Pulmonary artery endothelial cell (primary cell): ENCODE results near the gene LHX3. TPM values are rescaled to one million over a fixed set of nuclear protein-coding genes. Genes with fewer than 3 reads are reported as not detected.
"Not testable (repeated sequence)": the region's sequence is repeated elsewhere in the genome, so short reads cannot be mapped to it uniquely, and the experiment has no call there.

Experiments used
- DNase-seq: peaks from one replicate; pipeline ENCODE4 v3.0.0-alpha.2; 2011; ENCODE audit warnings: low read depth, low spot score
- total RNA-seq: library from RNA; depleted of rRNA; stranded (reverse); fragments of >200 nt; gene quantifications from 2 replicates; pipeline ENCODE4 v1.2.3, GENCODE V29; 2014

Gene LHX3
- total RNA-seq, 1 donor from 2014 or later: not detected

- no peak for DNase-seq
Measured at GRCh38 chr9:136242248-136242647, 37.3 kb upstream of the LHX3 start.

GRCh38 chr9:136241542-136241941 lies 36.6 kb upstream of the LHX3 start:
- no peak for DNase-seq

GRCh38 chr9:136240941-136241340 lies 36.0 kb upstream of the LHX3 start:
- no peak for DNase-seq

- DNase-seq: no peak
Measured at GRCh38 chr9:136239983-136240330, 35.0 kb upstream of the LHX3 start.

- no peak for DNase-seq
Measured at GRCh38 chr9:136239135-136239982, 34.4 kb upstream of the LHX3 start.

- no peak for DNase-seq
Measured at GRCh38 chr9:136238342-136238732, 33.4 kb upstream of the LHX3 start.

GRCh38 chr9:136237486-136238341 lies 32.8 kb upstream of the LHX3 start:
- DNase-seq: no peak

GRCh38 chr9:136236471-136237410 lies 31.8 kb upstream of the LHX3 start:
- not testable (repeated sequence) for DNase-seq

- DNase-seq: no peak
Measured at GRCh38 chr9:136235709-136236455, 31.0 kb upstream of the LHX3 start.

- no peak for DNase-seq
Measured at GRCh38 chr9:136235171-136235570, 30.2 kb upstream of the LHX3 start.

- DNase-seq: no peak
Measured at GRCh38 chr9:136234597-136234996, 29.7 kb upstream of the LHX3 start.

GRCh38 chr9:136233868-136234267 lies 28.9 kb upstream of the LHX3 start:
- no peak for DNase-seq

GRCh38 chr9:136233411-136233810 lies 28.5 kb upstream of the LHX3 start:
- DNase-seq: no peak

GRCh38 chr9:136232969-136233368 lies 28.0 kb upstream of the LHX3 start:
- no peak for DNase-seq

- DNase-seq: no peak
Measured at GRCh38 chr9:136231478-136232297, 26.8 kb upstream of the LHX3 start.

- DNase-seq: no peak
Measured at GRCh38 chr9:136230773-136231172, 25.8 kb upstream of the LHX3 start.

- DNase-seq: no peak
Measured at GRCh38 chr9:136230365-136230764, 25.4 kb upstream of the LHX3 start.

GRCh38 chr9:136229096-136230065 lies 24.5 kb upstream of the LHX3 start:
- DNase-seq: no peak
